ENCODE data around the gene LAMA2.

Gene LAMA2

GRCh38 chr6:129536271-129536670 lies 653.3 kb downstream of the LAMA2 start:
- Histone ChIP-seq H3K9me3 (ENCODE audit: insufficient read depth, low read depth, low read length) (no peaks in the 10 kb centered on the region), H3K79me2 (ENCODE audit: insufficient read depth, low read length) (no peaks in the 10 kb centered on the region), H3K9me2 (replicated peaks; ENCODE audit: low read depth, low read length) (no peaks in the 10 kb centered on the region), H3K4me3 (ENCODE audit: low read length, poor library complexity, severe bottlenecking) (no peak overlapping the region), H3K4me2 (ENCODE audit: low read depth, low read length, poor library complexity, severe bottlenecking) (no peak overlapping the region), H3K4me1 (ENCODE audit: insufficient read depth, low read length, poor library complexity, severe bottlenecking) (no peaks in the 10 kb centered on the region), H3K9ac (ENCODE audit: low read depth, low read length, poor library complexity, severe bottlenecking) (no peak overlapping the region), H4K20me1 (ENCODE audit: insufficient read depth, low read length, poor library complexity, severe bottlenecking) (no peaks in the 10 kb centered on the region), H3F3A (ENCODE audit: low read depth) (no peaks in the 10 kb centered on the region), H3K27me3 (ENCODE audit: insufficient read depth, low read length, poor library complexity, severe bottlenecking) (no peaks in the 10 kb centered on the region), H3K36me3 (ENCODE audit: insufficient read depth, low read length) (no peaks in the 10 kb centered on the region), H2AFZ (ENCODE audit: low read length) (no peak overlapping the region)
- TF ChIP-seq EZH2phosphoT487 (IDR thresholded peaks at IDR 0.05; ENCODE audit: borderline replicate concordance) (no peak), CTCF (conservative IDR thresholded peaks at IDR 0.05; ENCODE audit: low read length) (no peak)

GRCh38 chr6:129539032-129539431 lies 656.1 kb downstream of the LAMA2 start:
- no peaks in the 10 kb centered on the region for H3K27me3 ChIP-seq (ENCODE audit: insufficient read depth, low read length, poor library complexity, severe bottlenecking)
- TF ChIP-seq CTCF (conservative IDR thresholded peaks at IDR 0.05; ENCODE audit: low read length) (no peak), EZH2phosphoT487 (IDR thresholded peaks at IDR 0.05; ENCODE audit: borderline replicate concordance) (no peak)
- H2AFZ ChIP-seq (ENCODE audit: low read length) = no peak overlapping the region
- H3K9me2 ChIP-seq (replicated peaks; ENCODE audit: low read depth, low read length) = no peaks in the 10 kb centered on the region
- no peaks in the 10 kb centered on the region for H3K4me1 ChIP-seq (ENCODE audit: insufficient read depth, low read length, poor library complexity, severe bottlenecking)
- H3K79me2 ChIP-seq (ENCODE audit: insufficient read depth, low read length) = no peaks in the 10 kb centered on the region
- H3K9ac ChIP-seq (ENCODE audit: low read depth, low read length, poor library complexity, severe bottlenecking) = no peak overlapping the region
- H4K20me1 ChIP-seq (ENCODE audit: insufficient read depth, low read length, poor library complexity, severe bottlenecking) = no peaks in the 10 kb centered on the region
- no peak overlapping the region for H3K4me2 ChIP-seq (ENCODE audit: low read depth, low read length, poor library complexity, severe bottlenecking)
- H3K36me3 ChIP-seq (ENCODE audit: insufficient read depth, low read length) = no peaks in the 10 kb centered on the region
- no peaks in the 10 kb centered on the region for H3K9me3 ChIP-seq (ENCODE audit: insufficient read depth, low read depth, low read length)
- no peaks in the 10 kb centered on the region for H3F3A ChIP-seq (ENCODE audit: low read depth)
- H3K4me3 ChIP-seq (ENCODE audit: low read length, poor library complexity, severe bottlenecking) = no peak overlapping the region

- H3K36me3 ChIP-seq (ENCODE audit: insufficient read depth, low read length) = no peaks in the 10 kb centered on the region
- no peaks in the 10 kb centered on the region for H4K20me1 ChIP-seq (ENCODE audit: insufficient read depth, low read length, poor library complexity, severe bottlenecking)
- H3F3A ChIP-seq (ENCODE audit: low read depth) = no peaks in the 10 kb centered on the region
- H3K9me3 ChIP-seq (ENCODE audit: insufficient read depth, low read depth, low read length) = no peaks in the 10 kb centered on the region
- no peaks in the 10 kb centered on the region for H3K79me2 ChIP-seq (ENCODE audit: insufficient read depth, low read length)
- H3K4me1 ChIP-seq (ENCODE audit: insufficient read depth, low read length, poor library complexity, severe bottlenecking) = peaks cover 4% of the 10 kb centered on the region
- no peak overlapping the region for H3K9ac ChIP-seq (ENCODE audit: low read depth, low read length, poor library complexity, severe bottlenecking)
- H3K4me3 ChIP-seq (ENCODE audit: low read length, poor library complexity, severe bottlenecking) = no peak overlapping the region
- no peaks in the 10 kb centered on the region for H3K27me3 ChIP-seq (ENCODE audit: insufficient read depth, low read length, poor library complexity, severe bottlenecking)
- TF ChIP-seq CTCF (conservative IDR thresholded peaks at IDR 0.05; ENCODE audit: low read length) = no peak
- TF ChIP-seq EZH2phosphoT487 (IDR thresholded peaks at IDR 0.05; ENCODE audit: borderline replicate concordance) = no peak
- no peak overlapping the region for H2AFZ ChIP-seq (ENCODE audit: low read length)
- H3K4me2 ChIP-seq (ENCODE audit: low read depth, low read length, poor library complexity, severe bottlenecking) = no peak overlapping the region
- H3K9me2 ChIP-seq (replicated peaks; ENCODE audit: low read depth, low read length) = no peaks in the 10 kb centered on the region
Measured at GRCh38 chr6:129542705-129543104, 659.8 kb downstream of the LAMA2 start.
